OCI-LY1 (cell line): ENCODE results near the gene GFER.
A peak's percentile ranks its signal among the peaks of the same experiment; 100 is the strongest.

Experiments
- H2AFZ ChIP-seq: fragments of 200-600 bp; sonication (generic), shearing (Covaris generic); 2 replicates; pipeline ENCODE4 v1.6.0; 2014; ENCODE audit warnings: antibody characterized with exemption, mild to moderate bottlenecking, low read length
- H3F3A ChIP-seq: fragments of 200-600 bp; sonication (generic), shearing (Covaris generic); 2 replicates; pipeline ENCODE4 v1.6.0; 2014; ENCODE audit warnings: mild to moderate bottlenecking, antibody characterized with exemption, low read length, moderate library complexity; ENCODE audit not compliant: insufficient read depth
- H3K27ac ChIP-seq: fragments of 200-600 bp; sonication (generic); 2 replicates; pipeline ENCODE4 v1.5.1; 2014; ENCODE audit warnings: low read length, mixed run types, mild to moderate bottlenecking, low read depth; ENCODE audit not compliant: poor library complexity, severe bottlenecking
- H3K27me3 ChIP-seq: fragments of 200-600 bp; sonication (generic); 2 replicates; pipeline ENCODE4 v1.6.0; 2014; ENCODE audit warnings: antibody characterized with exemption, mild to moderate bottlenecking, low read length, moderate library complexity; ENCODE audit not compliant: insufficient read depth
- H3K36me3 ChIP-seq: fragments of 200-600 bp; sonication (generic); 2 replicates; pipeline ENCODE4 v1.6.1; 2014; ENCODE audit warnings: mild to moderate bottlenecking, antibody characterized with exemption, low read length, moderate library complexity, mixed read lengths; ENCODE audit not compliant: insufficient read depth
- H3K4me1 ChIP-seq: fragments of 200-600 bp; sonication (generic); 2 replicates; pipeline ENCODE4 v1.5.1; 2014; ENCODE audit warnings: mild to moderate bottlenecking, low read length, moderate library complexity; ENCODE audit not compliant: insufficient read depth, severe bottlenecking
- H3K4me2 ChIP-seq: fragments of 200-600 bp; sonication (generic), shearing (Covaris generic); 2 replicates; pipeline ENCODE4 v1.6.1; 2014; ENCODE audit warnings: low read length
- H3K4me3 ChIP-seq: fragments of 200-600 bp; sonication (generic); 2 replicates; pipeline ENCODE4 v1.5.1; 2014; ENCODE audit warnings: low read length, low read depth, mild to moderate bottlenecking, mixed read lengths; ENCODE audit not compliant: poor library complexity, severe bottlenecking
- H3K79me2 ChIP-seq: fragments of 200-600 bp; shearing (Covaris generic); 2 replicates; pipeline ENCODE4 v1.6.1; 2016; ENCODE audit warnings: mixed run types, low read length, mixed read lengths; ENCODE audit not compliant: insufficient read depth
- H3K9ac ChIP-seq: fragments of 200-600 bp; sonication (generic), shearing (Covaris generic); 2 replicates; pipeline ENCODE4 v1.6.1; 2014; ENCODE audit warnings: mild to moderate bottlenecking, low read length, mixed read lengths
- H3K9me2 ChIP-seq: fragments of 200-600 bp; sonication (generic), shearing (Covaris generic); 2 replicates; pipeline ENCODE4 v1.6.1; 2014; ENCODE audit warnings: low read depth, mild to moderate bottlenecking, low read length, mixed read lengths
- H3K9me3 ChIP-seq: fragments of 200-600 bp; shearing (Covaris generic); 2 replicates; pipeline ENCODE4 v1.6.1; 2014; ENCODE audit warnings: low read length, mixed read lengths
- H4K20me1 ChIP-seq: fragments of 200-600 bp; sonication (generic), shearing (Covaris generic); 2 replicates; pipeline ENCODE4 v1.6.0; 2016; ENCODE audit warnings: mild to moderate bottlenecking, low read length; ENCODE audit not compliant: insufficient read depth
- EZH2 ChIP-seq: fragments of 200-600 bp; sonication (generic), shearing (Covaris generic); IDR thresholded peaks from 2 replicates; pipeline ENCODE4 v1.8.0; 2017; ENCODE audit warnings: borderline replicate concordance, mixed run types, mild to moderate bottlenecking, antibody characterized with exemption, low read length, moderate library complexity, mixed read lengths
- TF ChIP-seq, protein P1 (sequence below): fragments of 200-600 bp; sonication (generic), shearing (Covaris generic); IDR thresholded peaks from 2 replicates; pipeline ENCODE4 v1.5.1; 2017; ENCODE audit warnings: mild to moderate bottlenecking, antibody characterized with exemption, low read length, moderate library complexity, mixed read lengths

Gene GFER

GRCh38 chr16:2007081-2007836, 23.3 kb downstream of the GFER start:
- H3K4me3 ChIP-seq: peak overlapping the region; percentile 99
- H2AFZ ChIP-seq: no peak overlapping the region
- peak overlapping the region; percentile 53 for H3K27ac ChIP-seq
- no peaks in the 10 kb centered on the region for H3K27me3 ChIP-seq
- peaks cover 11% of the 10 kb centered on the region for H3K79me2 ChIP-seq
- peak overlapping the region; percentile 95 for H3K9ac ChIP-seq
- H3K4me1 ChIP-seq: peaks cover 56% of the 10 kb centered on the region
- H3F3A ChIP-seq: no peaks in the 10 kb centered on the region
- peaks cover 20% of the 10 kb centered on the region for H3K36me3 ChIP-seq
- H4K20me1 ChIP-seq: no peaks in the 10 kb centered on the region
- no peaks in the 10 kb centered on the region for H3K9me2 ChIP-seq
- TF ChIP-seq, protein P1, sequence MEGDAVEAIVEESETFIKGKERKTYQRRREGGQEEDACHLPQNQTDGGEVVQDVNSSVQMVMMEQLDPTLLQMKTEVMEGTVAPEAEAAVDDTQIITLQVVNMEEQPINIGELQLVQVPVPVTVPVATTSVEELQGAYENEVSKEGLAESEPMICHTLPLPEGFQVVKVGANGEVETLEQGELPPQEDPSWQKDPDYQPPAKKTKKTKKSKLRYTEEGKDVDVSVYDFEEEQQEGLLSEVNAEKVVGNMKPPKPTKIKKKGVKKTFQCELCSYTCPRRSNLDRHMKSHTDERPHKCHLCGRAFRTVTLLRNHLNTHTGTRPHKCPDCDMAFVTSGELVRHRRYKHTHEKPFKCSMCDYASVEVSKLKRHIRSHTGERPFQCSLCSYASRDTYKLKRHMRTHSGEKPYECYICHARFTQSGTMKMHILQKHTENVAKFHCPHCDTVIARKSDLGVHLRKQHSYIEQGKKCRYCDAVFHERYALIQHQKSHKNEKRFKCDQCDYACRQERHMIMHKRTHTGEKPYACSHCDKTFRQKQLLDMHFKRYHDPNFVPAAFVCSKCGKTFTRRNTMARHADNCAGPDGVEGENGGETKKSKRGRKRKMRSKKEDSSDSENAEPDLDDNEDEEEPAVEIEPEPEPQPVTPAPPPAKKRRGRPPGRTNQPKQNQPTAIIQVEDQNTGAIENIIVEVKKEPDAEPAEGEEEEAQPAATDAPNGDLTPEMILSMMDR: no peak
- no peak for TF ChIP-seq EZH2
- H3K4me2 ChIP-seq: peak overlapping the region; percentile 74
- no peaks in the 10 kb centered on the region for H3K9me3 ChIP-seq

- TF ChIP-seq, protein P1: no peak
- no peak for TF ChIP-seq EZH2
- Histone ChIP-seq H3K9me3 (no peaks in the 10 kb centered on the region), H3K79me2 (peaks cover 11% of the 10 kb centered on the region), H3K27ac (peak overlapping the region; percentile 53), H4K20me1 (no peaks in the 10 kb centered on the region), H3K27me3 (no peaks in the 10 kb centered on the region), H3F3A (no peaks in the 10 kb centered on the region), H3K36me3 (peaks cover 12% of the 10 kb centered on the region), H3K4me3 (peak overlapping the region; percentile 99), H3K4me1 (peaks cover 56% of the 10 kb centered on the region), H3K4me2 (peak overlapping the region; percentile 74), H3K9me2 (no peaks in the 10 kb centered on the region), H2AFZ (no peak overlapping the region), H3K9ac (peak overlapping the region; percentile 95)
These were observed 24.1 kb downstream of the GFER start for GRCh38 chr16:2008009-2008526.

DNA sequence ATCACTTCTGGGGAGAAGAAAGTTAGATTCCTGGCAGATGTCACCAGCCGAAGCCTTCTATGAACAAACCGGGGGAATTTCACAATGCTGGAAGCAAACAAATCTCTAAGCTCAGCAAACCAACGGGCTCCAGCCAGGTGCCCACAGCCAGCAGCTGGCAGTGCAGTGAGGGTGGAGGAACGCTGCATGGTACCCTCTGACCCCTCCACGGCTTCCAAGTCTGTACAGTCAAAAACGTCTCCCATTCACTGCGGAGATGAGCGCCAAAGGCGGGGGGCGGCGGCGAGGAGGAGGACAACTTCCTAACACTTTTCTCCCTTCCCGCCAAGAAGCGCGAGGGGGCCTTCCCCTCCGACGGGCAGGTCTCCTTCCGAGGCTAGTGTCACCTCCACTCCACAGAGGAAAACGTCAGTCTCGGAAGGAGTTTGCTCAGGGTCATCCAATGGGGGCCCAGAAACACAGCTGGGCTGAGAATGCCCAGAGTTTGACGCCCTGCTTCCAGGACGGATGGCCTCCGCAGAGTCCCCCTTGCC, 24.7 kb downstream of the GFER start:
- H3K4me3 ChIP-seq: peak overlapping the region; percentile 99
- H3F3A ChIP-seq: no peaks in the 10 kb centered on the region
- H3K4me1 ChIP-seq: peaks cover 56% of the 10 kb centered on the region
- H2AFZ ChIP-seq: no peak overlapping the region
- H3K27ac ChIP-seq: peak overlapping the region; percentile 53
- TF ChIP-seq, protein P1: no peak
- TF ChIP-seq EZH2: no peak
- no peaks in the 10 kb centered on the region for H3K27me3 ChIP-seq
- H3K79me2 ChIP-seq: peaks cover 11% of the 10 kb centered on the region
- no peaks in the 10 kb centered on the region for H3K9me2 ChIP-seq
- 0 out of 2 replicates have a peak, but pooled peaks cover 6% of the 10 kb centered on the region for H3K36me3 ChIP-seq
- H4K20me1 ChIP-seq: no peaks in the 10 kb centered on the region
- peak overlapping the region; percentile 74 for H3K4me2 ChIP-seq
- no peaks in the 10 kb centered on the region for H3K9me3 ChIP-seq
- peak overlapping the region; percentile 95 for H3K9ac ChIP-seq
